MCF 10A (cell line): Measurements from ENCODE around the gene ZBP1. TPM values are rescaled to one million over a fixed set of nuclear protein-coding genes. Genes with fewer than 3 reads are reported as not detected.

Source experiments
- BruUV-seq: library from RNA; stranded (reverse); fragments of 400-500 nt; replicated peaks from 2 replicates; lab custom pipeline; 2021; lab: Mats Ljungman, UMichigan
- CTCF ChIA-PET: fragments of 300-600 bp; sonication (Branson Sonifier 250); formaldehyde crosslinking; extraction: SDS; loops from one replicate; lab custom pipeline; 2021; ENCODE audit warnings: antibody characterized with exemption, inconsistent platforms; lab: Yijun Ruan, JAX
- POLR2A ChIA-PET: fragments of 300-600, 350-650 bp; sonication (Branson Sonifier 250); formaldehyde crosslinking; extraction: SDS; loops from one replicate; lab custom pipeline; 2020; ENCODE audit warnings: antibody characterized with exemption, inconsistent platforms; lab: Yijun Ruan, JAX
- DNase-seq: peaks from one replicate; pipeline ENCODE4 v3.0.0-alpha.2; 2018; ENCODE audit not compliant: unreplicated experiment
- H3K27ac Mint-ChIP-seq: one replicate; pipeline ENCODE4 v1.8.0; 2022; ENCODE audit warnings: mild to moderate bottlenecking, low read depth, mixed read lengths; ENCODE audit not compliant: unreplicated experiment
- H3K27me3 Mint-ChIP-seq: one replicate; pipeline ENCODE4 v1.8.0; 2022; ENCODE audit warnings: mixed read lengths; ENCODE audit not compliant: insufficient read depth, unreplicated experiment
- H3K36me3 Mint-ChIP-seq: one replicate; pipeline ENCODE4 v1.8.0; 2022; ENCODE audit warnings: mild to moderate bottlenecking, moderate library complexity, mixed read lengths; ENCODE audit not compliant: insufficient read depth, unreplicated experiment
- H3K4me1 Mint-ChIP-seq: one replicate; pipeline ENCODE4 v1.8.0; 2022; ENCODE audit warnings: mixed read lengths; ENCODE audit not compliant: insufficient read depth, unreplicated experiment
- H3K4me3 Mint-ChIP-seq: one replicate; pipeline ENCODE4 v1.8.0; 2022; ENCODE audit warnings: mild to moderate bottlenecking, moderate library complexity, mixed read lengths; ENCODE audit not compliant: unreplicated experiment
- H3K9me3 Mint-ChIP-seq: one replicate; pipeline ENCODE4 v1.8.0; 2022; ENCODE audit warnings: mixed read lengths; ENCODE audit not compliant: unreplicated experiment
- intact Hi-C: fragments of 100-400 bp; cut with micrococcal nuclease; formaldehyde crosslinking; loops from 2 replicates; pipeline ENCODE4 v1.14.1; 2022
- total RNA-seq: library from RNA; stranded (reverse); gene quantifications from 2 replicates; pipeline ENCODE4 v1.2.3, GENCODE V29; 2022
- TF ChIP-seq, protein P1 (sequence below): fragments of 200-600 bp; IDR thresholded peaks from one replicate; pipeline ENCODE4 v1.8.0; 2022; ENCODE audit warnings: antibody characterized with exemption, mild to moderate bottlenecking; ENCODE audit not compliant: unreplicated experiment

The ZBP1 gene
- total RNA-seq, 1 experiment from 2014 or later, result not detected

DNA sequence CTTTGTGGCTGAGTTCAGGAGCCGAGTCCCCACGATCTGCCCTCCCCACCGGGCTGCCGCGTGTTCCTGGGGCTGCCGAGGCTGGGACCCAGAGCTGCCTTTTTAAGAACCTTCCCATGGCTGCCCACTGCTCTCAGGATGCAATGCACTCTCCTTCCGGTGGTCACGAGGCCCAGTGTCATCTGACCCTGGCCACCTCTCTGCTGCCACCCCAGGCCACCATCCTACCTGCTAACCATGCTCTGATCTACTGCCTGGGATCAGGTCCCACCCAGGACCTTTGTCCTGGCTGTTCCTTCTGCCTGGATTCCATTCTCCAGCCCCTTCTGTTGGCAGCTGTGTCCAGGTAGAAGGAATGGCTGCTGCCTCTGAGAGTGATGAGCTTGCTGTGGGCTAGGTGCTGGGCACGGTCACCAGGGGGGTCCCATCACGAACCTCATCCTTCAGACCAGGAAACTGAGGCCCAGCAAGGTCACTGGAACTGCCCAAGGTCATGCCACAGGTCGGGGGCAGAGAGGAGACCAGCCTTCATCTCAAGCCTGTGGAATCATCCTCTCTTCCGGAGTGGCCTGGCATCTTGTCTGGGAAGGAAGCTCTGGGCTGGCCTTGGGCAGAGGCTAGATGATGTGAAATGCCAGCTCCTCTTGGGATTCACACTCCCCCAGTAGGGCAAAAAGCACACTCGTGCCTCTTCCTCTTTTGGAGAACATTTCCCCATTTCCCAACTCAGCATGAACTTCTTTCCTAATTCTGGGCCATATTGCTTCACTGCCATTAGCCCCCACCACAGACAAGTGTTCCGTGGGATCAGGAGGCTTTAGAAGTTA, 38.8 kb downstream of the ZBP1 start:
- no TSS peak for BruUV-seq
- Mint-ChIP-seq H3K4me1 (no peaks in the 10 kb centered on the region), H3K9me3 (no peaks in the 10 kb centered on the region), H3K36me3 (no peaks in the 10 kb centered on the region), H3K4me3 (no peak overlapping the region), H3K27me3 (peaks cover 73% of the 10 kb centered on the region), H3K27ac (no peak overlapping the region)
- CTCF ChIA-PET, result interaction anchor here (1.2 to 1.4 kb wide), 2 partner anchors 12 to 67 kb away, joined by 3 read pairs; no protein-coding TSS in a partner anchor
- DNase-seq, result no peak
- TF ChIP-seq, protein P1, sequence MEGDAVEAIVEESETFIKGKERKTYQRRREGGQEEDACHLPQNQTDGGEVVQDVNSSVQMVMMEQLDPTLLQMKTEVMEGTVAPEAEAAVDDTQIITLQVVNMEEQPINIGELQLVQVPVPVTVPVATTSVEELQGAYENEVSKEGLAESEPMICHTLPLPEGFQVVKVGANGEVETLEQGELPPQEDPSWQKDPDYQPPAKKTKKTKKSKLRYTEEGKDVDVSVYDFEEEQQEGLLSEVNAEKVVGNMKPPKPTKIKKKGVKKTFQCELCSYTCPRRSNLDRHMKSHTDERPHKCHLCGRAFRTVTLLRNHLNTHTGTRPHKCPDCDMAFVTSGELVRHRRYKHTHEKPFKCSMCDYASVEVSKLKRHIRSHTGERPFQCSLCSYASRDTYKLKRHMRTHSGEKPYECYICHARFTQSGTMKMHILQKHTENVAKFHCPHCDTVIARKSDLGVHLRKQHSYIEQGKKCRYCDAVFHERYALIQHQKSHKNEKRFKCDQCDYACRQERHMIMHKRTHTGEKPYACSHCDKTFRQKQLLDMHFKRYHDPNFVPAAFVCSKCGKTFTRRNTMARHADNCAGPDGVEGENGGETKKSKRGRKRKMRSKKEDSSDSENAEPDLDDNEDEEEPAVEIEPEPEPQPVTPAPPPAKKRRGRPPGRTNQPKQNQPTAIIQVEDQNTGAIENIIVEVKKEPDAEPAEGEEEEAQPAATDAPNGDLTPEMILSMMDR, result no peak
- POLR2A ChIA-PET, result no interaction called here
- intact Hi-C loops, result no loop called here

DNA sequence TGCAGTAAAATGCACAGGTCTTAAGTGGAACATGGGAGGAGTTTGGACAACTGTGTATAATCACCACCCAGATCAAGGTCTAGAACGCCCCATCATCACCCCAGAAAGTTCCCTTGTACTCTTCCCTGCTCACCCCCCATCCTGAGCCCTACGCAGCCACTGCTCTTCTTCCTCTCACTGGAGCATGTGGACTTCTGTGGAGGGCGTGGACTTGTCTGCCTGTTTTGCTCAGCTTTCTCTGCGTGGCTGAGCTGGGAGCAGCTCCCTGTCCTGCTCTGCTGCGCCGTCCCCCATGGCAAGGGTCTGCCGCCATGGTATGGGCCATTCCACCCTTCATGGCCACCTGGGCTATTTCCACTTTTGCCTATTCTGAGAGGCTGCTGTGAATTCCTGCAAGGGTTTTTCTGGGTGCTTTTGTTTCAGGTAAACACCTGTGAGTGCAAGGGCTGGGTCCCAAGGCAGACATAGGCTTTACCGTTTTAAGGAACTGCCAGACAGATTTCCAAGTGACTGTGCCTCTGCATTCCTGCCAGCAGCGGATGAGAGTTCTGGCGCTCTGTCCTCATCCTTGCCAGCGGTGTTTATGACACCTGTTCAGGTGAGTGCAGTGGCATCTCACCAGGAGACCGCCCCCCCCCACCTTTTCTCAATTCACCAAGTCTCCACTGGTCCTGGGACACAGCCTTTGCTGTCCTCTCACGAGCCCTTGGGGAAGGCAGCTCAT, 39.6 kb downstream of the ZBP1 start:
- no TSS peak for BruUV-seq
- ChIA-PET POLR2A (no interaction called here), CTCF (interaction anchor here (1.2 to 1.4 kb wide), 4 partner anchors 8 to 73 kb away, joined by 3 to 4 read pairs (median 3); no protein-coding TSS in a partner anchor)
- intact Hi-C loops, result no loop called here
- Mint-ChIP-seq H3K27ac (no peak overlapping the region), H3K36me3 (no peaks in the 10 kb centered on the region), H3K9me3 (no peaks in the 10 kb centered on the region), H3K27me3 (peaks cover 65% of the 10 kb centered on the region), H3K4me3 (no peak overlapping the region), H3K4me1 (no peaks in the 10 kb centered on the region)
- no peak for DNase-seq
- TF ChIP-seq, protein P1, result no peak

DNA sequence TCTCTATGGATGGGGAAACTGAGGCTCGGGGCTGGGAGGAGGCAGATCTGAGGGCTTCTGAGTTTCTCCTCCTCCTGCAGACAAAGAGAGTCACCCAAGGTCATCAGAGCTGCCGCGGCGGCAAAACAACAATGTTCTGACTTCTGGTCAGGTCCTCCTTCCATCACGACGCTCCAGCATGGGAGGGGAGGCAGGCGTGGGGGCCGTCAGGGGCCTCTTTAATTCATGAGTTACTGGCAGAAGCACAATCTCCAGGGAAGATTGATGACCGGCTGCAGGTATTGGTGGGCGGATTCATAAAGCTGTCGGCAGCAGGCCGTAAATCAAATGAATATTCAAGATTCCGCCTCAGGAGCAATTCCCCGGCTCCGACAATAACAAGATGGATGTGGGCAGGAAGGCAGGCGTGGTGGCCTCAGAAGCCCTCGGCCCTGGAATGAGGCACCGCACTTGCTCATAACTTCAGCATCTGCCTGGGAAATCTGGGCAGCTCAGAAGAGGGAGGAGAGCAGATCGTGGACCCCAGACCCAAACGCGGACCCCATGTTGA, 40.3 kb downstream of the ZBP1 start:
- no TSS peak for BruUV-seq
- Mint-ChIP-seq H3K4me3 (no peak overlapping the region), H3K36me3 (no peaks in the 10 kb centered on the region), H3K9me3 (no peaks in the 10 kb centered on the region), H3K4me1 (no peaks in the 10 kb centered on the region), H3K27me3 (peaks cover 58% of the 10 kb centered on the region), H3K27ac (no peak overlapping the region)
- ChIA-PET POLR2A (no interaction called here), CTCF (interaction anchor here (0.7 to 1.4 kb wide), 3 partner anchors 9 to 72 kb away, joined by 3 to 5 read pairs (median 4); no protein-coding TSS in a partner anchor)
- DNase-seq, result no peak
- TF ChIP-seq, protein P1, result no peak
- intact Hi-C loops, result no loop called here
